ENCODE data around the gene SPSB3.

Gene SPSB3

DNA sequence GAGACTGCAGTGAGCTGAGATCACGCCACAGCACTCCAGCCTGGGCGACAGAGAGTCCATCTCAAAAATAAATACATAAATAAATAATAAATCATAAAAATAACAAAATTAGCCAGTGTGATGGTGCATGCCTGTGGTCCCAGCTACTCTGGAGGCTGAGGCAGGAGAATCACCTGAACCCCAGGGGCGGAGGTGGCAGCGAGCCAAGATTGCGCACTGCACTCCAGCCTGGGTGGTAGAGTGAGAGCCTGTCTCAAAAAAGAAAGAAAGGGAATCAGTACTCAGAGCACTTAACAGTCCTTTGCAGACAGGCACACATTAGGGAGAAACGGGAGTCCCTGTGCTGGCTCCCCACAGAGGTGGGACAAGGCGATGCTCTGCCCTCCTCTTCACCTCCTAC, 51.3 kb downstream of the SPSB3 start:
- H3K27ac ChIP-seq, result peak overlapping the region; percentile 56
- TF ChIP-seq, protein P1, sequence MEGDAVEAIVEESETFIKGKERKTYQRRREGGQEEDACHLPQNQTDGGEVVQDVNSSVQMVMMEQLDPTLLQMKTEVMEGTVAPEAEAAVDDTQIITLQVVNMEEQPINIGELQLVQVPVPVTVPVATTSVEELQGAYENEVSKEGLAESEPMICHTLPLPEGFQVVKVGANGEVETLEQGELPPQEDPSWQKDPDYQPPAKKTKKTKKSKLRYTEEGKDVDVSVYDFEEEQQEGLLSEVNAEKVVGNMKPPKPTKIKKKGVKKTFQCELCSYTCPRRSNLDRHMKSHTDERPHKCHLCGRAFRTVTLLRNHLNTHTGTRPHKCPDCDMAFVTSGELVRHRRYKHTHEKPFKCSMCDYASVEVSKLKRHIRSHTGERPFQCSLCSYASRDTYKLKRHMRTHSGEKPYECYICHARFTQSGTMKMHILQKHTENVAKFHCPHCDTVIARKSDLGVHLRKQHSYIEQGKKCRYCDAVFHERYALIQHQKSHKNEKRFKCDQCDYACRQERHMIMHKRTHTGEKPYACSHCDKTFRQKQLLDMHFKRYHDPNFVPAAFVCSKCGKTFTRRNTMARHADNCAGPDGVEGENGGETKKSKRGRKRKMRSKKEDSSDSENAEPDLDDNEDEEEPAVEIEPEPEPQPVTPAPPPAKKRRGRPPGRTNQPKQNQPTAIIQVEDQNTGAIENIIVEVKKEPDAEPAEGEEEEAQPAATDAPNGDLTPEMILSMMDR (IDR thresholded peaks at IDR 0.05), result no peak
- H3K27me3 ChIP-seq, result no peaks in the 10 kb centered on the region
- no peak overlapping the region for H3K4me3 ChIP-seq (ENCODE audit: low read depth in 1 of 2, low read length in 1 of 2)
- no peaks in the 10 kb centered on the region for H3K9me3 ChIP-seq
- H3K36me3 ChIP-seq, result peaks cover 80% of the 10 kb centered on the region
- H3K4me1 ChIP-seq (ENCODE audit: control insufficient read depth in 1 of 2, insufficient read depth in 1 of 2, low read depth in 1 of 2, low read length in 1 of 2), result peaks cover 7 to 9% of the 10 kb centered on the region in 2 experiments

DNA sequence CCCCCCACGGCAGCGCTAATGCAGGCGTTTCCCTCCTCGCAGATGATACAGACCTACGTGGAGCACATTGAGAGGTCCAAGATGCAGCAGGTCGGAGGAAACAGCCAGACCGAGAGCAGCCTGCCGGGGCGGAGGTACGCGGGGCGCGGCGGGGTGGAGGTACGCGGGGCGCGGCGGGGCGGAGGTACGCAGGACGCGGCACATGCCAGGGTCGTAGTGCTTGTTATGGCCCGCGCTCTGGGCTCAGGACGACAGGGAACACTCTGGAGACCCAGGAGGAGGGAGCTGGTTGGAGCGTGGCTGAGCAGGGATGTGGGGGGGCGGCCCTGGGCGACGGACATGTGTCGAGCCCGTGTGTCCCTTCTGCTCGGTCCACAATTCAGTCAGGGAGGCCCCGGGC, 52.9 kb downstream of the SPSB3 start:
- H3K4me3 ChIP-seq (ENCODE audit: low read depth in 1 of 2, low read length in 1 of 2), result no peak overlapping the region
- peaks cover 85% of the 10 kb centered on the region for H3K36me3 ChIP-seq
- no peaks in the 10 kb centered on the region for H3K27me3 ChIP-seq
- peaks cover 7 to 9% of the 10 kb centered on the region in 2 experiments for H3K4me1 ChIP-seq (ENCODE audit: control insufficient read depth in 1 of 2, insufficient read depth in 1 of 2, low read depth in 1 of 2, low read length in 1 of 2)
- H3K27ac ChIP-seq, result no peak overlapping the region
- TF ChIP-seq, protein P1 (IDR thresholded peaks at IDR 0.05), result no peak
- no peaks in the 10 kb centered on the region for H3K9me3 ChIP-seq

DNA sequence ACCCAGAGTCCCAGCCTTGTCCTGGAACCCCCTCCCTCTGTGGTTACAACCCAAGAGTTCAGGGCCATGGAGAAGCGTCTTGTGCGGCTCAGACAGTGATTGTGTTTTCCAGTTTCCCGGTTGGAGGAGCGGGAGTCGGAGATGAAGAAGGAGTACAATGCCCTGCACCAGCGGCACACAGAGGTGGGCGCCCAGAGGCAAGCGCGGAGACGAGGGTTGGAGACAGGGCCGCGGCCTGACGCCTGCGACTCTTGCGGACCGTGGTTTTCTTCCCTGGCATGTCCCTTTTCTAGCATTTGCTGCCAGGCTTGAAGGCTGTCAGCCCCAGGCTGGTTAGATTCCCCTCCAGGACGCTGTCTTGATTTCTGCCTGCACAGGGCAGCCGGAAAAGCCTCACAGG, 53.3 kb downstream of the SPSB3 start:
- no peak overlapping the region for H3K27ac ChIP-seq
- no peaks in the 10 kb centered on the region for H3K9me3 ChIP-seq
- H3K36me3 ChIP-seq, result peaks cover 81% of the 10 kb centered on the region

DNA sequence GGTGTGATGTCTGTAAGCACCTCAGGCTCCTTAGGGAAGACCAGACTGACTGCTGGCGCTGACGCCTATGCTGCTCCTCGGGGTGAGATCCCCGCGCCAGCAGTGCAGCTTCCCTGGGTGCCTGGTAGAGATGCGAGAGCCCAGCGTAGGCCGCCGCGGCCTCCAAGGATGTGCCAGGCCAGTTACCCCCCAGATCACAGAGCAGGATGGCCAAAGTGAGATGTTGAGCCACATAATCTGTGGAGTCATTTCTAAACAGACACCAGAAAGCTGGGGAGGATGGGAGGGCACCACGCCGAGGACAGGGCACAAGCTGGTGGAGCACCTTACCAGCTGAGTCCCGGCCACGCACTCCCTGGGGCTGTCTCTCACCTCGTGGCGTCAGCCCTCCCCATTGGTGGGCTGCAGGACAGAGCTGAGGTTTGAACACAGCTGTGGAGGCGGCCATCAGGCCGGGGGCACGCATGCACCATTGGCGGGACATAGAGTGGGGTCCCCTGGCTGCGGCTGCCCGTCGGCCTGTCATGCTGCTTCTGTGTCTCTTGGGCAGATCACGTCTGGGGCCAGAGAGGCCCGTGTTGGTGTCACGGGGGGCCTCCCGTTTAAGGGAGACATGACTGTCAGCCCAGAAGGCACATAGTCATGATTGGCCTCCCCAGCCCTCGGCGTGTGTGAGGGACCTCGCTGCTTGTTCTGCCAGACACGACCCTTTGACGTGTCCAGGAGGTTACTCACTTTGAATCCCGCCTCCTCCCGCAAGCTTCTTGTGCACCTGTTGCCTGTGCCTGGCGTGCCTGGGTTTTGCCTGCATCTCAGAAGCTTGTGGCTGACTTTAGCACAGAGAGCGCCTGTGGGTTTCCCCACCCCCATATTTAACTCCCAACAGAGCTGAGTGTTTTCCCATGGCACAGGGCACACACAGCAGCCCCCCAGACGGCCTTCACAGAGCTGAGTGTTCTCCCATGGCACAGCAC, 54.4 kb downstream of the SPSB3 start:
- no peaks in the 10 kb centered on the region for H3K27me3 ChIP-seq
- TF ChIP-seq, protein P1 (IDR thresholded peaks at IDR 0.05), result no peak
- peaks cover 12 to 16% of the 10 kb centered on the region in 2 experiments for H3K4me1 ChIP-seq (ENCODE audit: control insufficient read depth in 1 of 2, insufficient read depth in 1 of 2, low read depth in 1 of 2, low read length in 1 of 2)
- no peak overlapping the region for H3K4me3 ChIP-seq (ENCODE audit: low read depth in 1 of 2, low read length in 1 of 2)
- H3K36me3 ChIP-seq, result peaks cover 70% of the 10 kb centered on the region
- H3K9me3 ChIP-seq, result no peaks in the 10 kb centered on the region
- no peak overlapping the region for H3K27ac ChIP-seq

More for the DNA sequence above, 53.3 kb downstream of the SPSB3 start:
- TF ChIP-seq, protein P1 (IDR thresholded peaks at IDR 0.05), result no peak
- Histone ChIP-seq H3K27me3 (no peaks in the 10 kb centered on the region), H3K4me3 (ENCODE audit: low read depth in 1 of 2, low read length in 1 of 2) (no peak overlapping the region), H3K4me1 (ENCODE audit: control insufficient read depth in 1 of 2, insufficient read depth in 1 of 2, low read depth in 1 of 2, low read length in 1 of 2) (peaks cover 7 to 9% of the 10 kb centered on the region in 2 experiments)

Measured in neutrophil (primary cell).